GM12878 (cell line): ENCODE data around the gene PFKL. TPM values are rescaled to one million over a fixed set of nuclear protein-coding genes. Genes with fewer than 3 reads are reported as not detected.

Experiments
- ATAC-seq: fragments of 200-7000 bp; cut with Tn5 transposase; 3 replicates; pipeline ENCODE4 v1.9.1; 2020; ENCODE audit warnings: mild to moderate bottlenecking, moderate library complexity
- BruUV-seq: library from RNA; stranded (reverse); fragments of 400-500 nt; replicated peaks from 2 replicates; lab custom pipeline; 2021; lab: Mats Ljungman, UMichigan
- CTCF ChIA-PET: fragments of 300-600 bp; sonication (Branson Sonifier 250); formaldehyde crosslinking; extraction: SDS; loops from one replicate; lab custom pipeline; 2021; ENCODE audit warnings: inconsistent platforms; lab: Yijun Ruan, JAX
- POLR2A ChIA-PET: fragments of 350-600 bp; formaldehyde crosslinking; extraction: SDS; loops from one replicate; lab custom pipeline; 2021; ENCODE audit warnings: inconsistent platforms; lab: Charles Lee
- RAD21 ChIA-PET: fragments of 300-600 bp; sonication (Branson Sonifier 250); formaldehyde crosslinking; loops from one replicate; lab custom pipeline; 2023; ENCODE audit warnings: antibody characterized with exemption; ENCODE audit not compliant: unreplicated experiment; lab: Charles Lee
- SMC1A ChIA-PET: fragments of 300-600 bp; sonication (Branson Sonifier 250); formaldehyde crosslinking; loops from one replicate; lab custom pipeline; 2023; ENCODE audit not compliant: unreplicated experiment, uncharacterized antibody; lab: Charles Lee
- DNase-seq: peaks from one replicate; pipeline ENCODE4 v3.0.0-alpha.2; 2011; ENCODE audit warnings: low read depth, low spot score
- FAIRE-seq: peaks from 3 replicates; lab custom pipeline; 2011; peaks lifted over from hg19 to GRCh38; lab: Jason Lieb, UNC
- H2AFZ ChIP-seq: 2 replicates; pipeline ENCODE4 v1.6.0; 2011; ENCODE audit warnings: low read depth, low read length, control low read depth; ENCODE audit not compliant: control insufficient read depth
- H3K27ac ChIP-seq: 2 replicates; pipeline ENCODE4 v1.5.1; 2011; ENCODE audit warnings: control low read depth; ENCODE audit not compliant: control insufficient read depth, insufficient read depth
- H3K27me3 ChIP-seq, 2 experiments: replicated peaks in 1 of 2; 2 replicates each; pipeline versions ENCODE4 v1.6.0 to v1.6.1; 2011; ENCODE audit warnings: low read length in 1 of 2; ENCODE audit not compliant: control insufficient read depth in 2 of 2, insufficient read depth in 2 of 2
- H3K36me3 ChIP-seq, 2 experiments: 2 replicates each; pipeline ENCODE4 v1.5.1; 2011; ENCODE audit warnings: low read length in 1 of 2; ENCODE audit not compliant: control insufficient read depth in 2 of 2, insufficient read depth in 2 of 2
- H3K4me1 ChIP-seq: 2 replicates; pipeline ENCODE4 v1.6.1; 2011; ENCODE audit warnings: mild to moderate bottlenecking, low read length, moderate library complexity, mixed read lengths; ENCODE audit not compliant: control insufficient read depth, insufficient read depth
- H3K4me2 ChIP-seq: 2 replicates; pipeline ENCODE4 v1.6.0; 2011; ENCODE audit warnings: control low read depth; ENCODE audit not compliant: control insufficient read depth, insufficient read depth
- H3K4me3 ChIP-seq: fragments of 200-600 bp; sonication (generic); 2 replicates; pipeline ENCODE4 v1.5.1; 2016
- H3K79me2 ChIP-seq: 2 replicates; pipeline ENCODE4 v1.6.0; 2011; ENCODE audit warnings: low read length; ENCODE audit not compliant: control insufficient read depth, insufficient read depth
- H3K9ac ChIP-seq: 2 replicates; pipeline ENCODE4 v1.8.0; 2011; ENCODE audit warnings: low read length, control low read depth, mixed read lengths; ENCODE audit not compliant: control insufficient read depth, insufficient read depth
- H3K9me3 ChIP-seq: replicated peaks from 3 replicates; pipeline ENCODE4 v1.5.1; 2011; ENCODE audit warnings: mild to moderate bottlenecking, low read length; ENCODE audit not compliant: control insufficient read depth, insufficient read depth
- H4K20me1 ChIP-seq: 2 replicates; pipeline ENCODE4 v1.6.0; 2011; ENCODE audit not compliant: control insufficient read depth, insufficient read depth
- ATF3 ChIP-seq: IDR thresholded peaks from 2 replicates; pipeline ENCODE4 v1.6.1; 2011; ENCODE audit warnings: low read depth, mild to moderate bottlenecking, low read length, moderate library complexity, borderline replicate concordance; ENCODE audit errors: extremely low read depth
- BCL11A ChIP-seq: IDR thresholded peaks from 2 replicates; pipeline ENCODE4 v1.6.1; 2011; ENCODE audit warnings: low read depth, low read length
- ETV6 ChIP-seq, 2 experiments: fragments of 450-650 bp in 1 of 2; IDR thresholded peaks in 1 of 2; conservative IDR thresholded peaks in 1 of 2; 2 replicates each; pipeline ENCODE4 v1.6.1; 2014; ENCODE audit warnings: antibody characterized with exemption in 1 of 2, borderline replicate concordance in 1 of 2, low read depth in 1 of 2, mild to moderate bottlenecking in 1 of 2, moderate library complexity in 1 of 2
- MXI1 ChIP-seq: fragments of 150-350 bp; IDR thresholded peaks from 2 replicates; pipeline ENCODE4 v1.6.1; 2011; ENCODE audit warnings: low read depth, mild to moderate bottlenecking, inconsistent platforms, low read length, improper control_type of control experiment
- NR2C1 ChIP-seq: fragments of 450-650 bp; IDR thresholded peaks from 2 replicates; pipeline ENCODE4 v1.6.1; 2017; ENCODE audit warnings: antibody characterized with exemption, mild to moderate bottlenecking, moderate library complexity
- PBX3 ChIP-seq: IDR thresholded peaks from 2 replicates; pipeline ENCODE4 v1.6.1; 2011; ENCODE audit warnings: mild to moderate bottlenecking, low read depth, low read length, moderate library complexity; ENCODE audit not compliant: insufficient replicate concordance
- PKNOX1 ChIP-seq: fragments of 450-650 bp; IDR thresholded peaks from 2 replicates; pipeline ENCODE4 v1.6.1; 2016; ENCODE audit warnings: mild to moderate bottlenecking
- SIN3A ChIP-seq: IDR thresholded peaks from 2 replicates; pipeline ENCODE4 v1.6.1; 2012; ENCODE audit warnings: low read depth, low read length, improper control_type of control experiment
- ZBTB4 ChIP-seq: fragments of 450-650 bp; formaldehyde crosslinking; IDR thresholded peaks from 2 replicates; pipeline ENCODE4 v1.4.0; 2022; ENCODE audit warnings: mild to moderate bottlenecking, moderate library complexity
- WGBS: methylation state at CpG from one replicate; pipeline ENCODE4 v1.1.6; 2016; ENCODE audit warnings: low lambda C conversion rate; ENCODE audit not compliant: insufficient replicate concordance, insufficient coverage; ENCODE audit errors: missing lambda C conversion rate; 5-methylcytosine and 5-hydroxymethylcytosine counted together
- in situ Hi-C: fragments of 300-500 bp; cut with MboI; formaldehyde crosslinking; loops from 9 replicates; pipeline ENCODE4 v1.14.3; 2018; ENCODE audit warnings: mixed read lengths
- intact Hi-C: fragments of 100-400 bp; cut with micrococcal nuclease; formaldehyde crosslinking; loops from one replicate; pipeline ENCODE4 v1.14.2; 2022; ENCODE audit not compliant: unreplicated experiment
- polyA plus RNA-seq, 11 experiments: library from polyadenylated mRNA; depleted of rRNA in 4 of 11; unstranded in 6 of 11; stranded (reverse) in 5 of 11; fragments of >200 nt; fragmentation: Nextera tagmentation in 4 of 11; fragmentation: Illumina TruSeq in 1 of 11; extraction: Ambion mirVana in 4 of 11; extraction: Trizol in 1 of 11; gene quantifications; 1 replicate in 1 of 11; 2 replicates in 10 of 11; pipeline versions ENCODE4 v1.2.1 to v1.2.3, GENCODE V29; 2011 to 2016; ENCODE audit warnings: inconsistent platforms in 2 of 11, missing spikeins in 2 of 11, low read depth in 1 of 11
- total RNA-seq, 4 experiments: library from RNA; depleted of rRNA in 3 of 4; stranded (reverse); fragments of >200 nt in 3 of 4; fragmentation: Illumina TruSeq in 1 of 4; extraction: Trizol in 1 of 4; gene quantifications; 2 replicates each; pipeline versions ENCODE4 v1.2.1 to v1.2.3, GENCODE V29; 2013 to 2021

PFKL gene
- total and polyA plus RNA-seq, 10 of the 15 experiments (the other 5 are each of a cell fraction or from before 2014, with no cell fraction given) = 1.2 to 192 (median 112) TPM

GRCh38 chr21:44285138-44285992, 14.5 kb upstream of the PFKL start, which contains the start of gene AIRE:
AIRE (plus strand) TSS chr21:44285876; CDS start chr21:44286007, 131 bp downstream.
- 70% methylated on average over 31 of the region's 56 CpGs for WGBS
- no peak within 1 kb of the TSS for H3K9ac ChIP-seq
- DNase-seq (no peak), ATAC-seq (no peak), FAIRE-seq (no peak)
- no peak within 1 kb of the TSS for H3K4me3 ChIP-seq
- no peaks in the 10 kb centered on the region for H3K79me2 ChIP-seq
- H3K4me1 ChIP-seq = peaks cover 6% of the 10 kb centered on the region; the same call in 1 of the 2 replicates
- ChIA-PET POLR2A (interaction anchor here (1.3 kb wide), 1 partner anchor 11 kb away, joined by 3 read pairs; no protein-coding TSS in a partner anchor), SMC1A (no interaction called here), RAD21 (no interaction called here), CTCF (interaction anchor here (1.2 kb wide), 1 partner anchor 13 kb away, joined by 4 read pairs; no protein-coding TSS in a partner anchor)
- no TSS peak for BruUV-seq
- H3K27ac ChIP-seq = no peak within 1 kb of the TSS
- intact Hi-C loops (no loop called here), in situ Hi-C loops (no loop called here)
- H3K4me2 ChIP-seq = no peak within 1 kb of the TSS
- no peaks in the 10 kb centered on the region for H3K9me3 ChIP-seq
- no peak for TF ChIP-seq ETV6 (conservative IDR thresholded peaks at IDR 0.05 in 1 of 2, IDR thresholded peaks at IDR 0.05 in 1 of 2; ENCODE audit: borderline replicate concordance in 1 of 2, low read depth in 1 of 2)
- TF ChIP-seq NR2C1 = no peak
- TF ChIP-seq PBX3 = no peak
- no peak for TF ChIP-seq BCL11A
- no peak for TF ChIP-seq ZBTB4 (CRISPR knock-in tag)
- TF ChIP-seq MXI1 = no peak
- no peak for TF ChIP-seq PKNOX1
- no peak for TF ChIP-seq SIN3A
- TF ChIP-seq ATF3 = no peak
- no peaks in the 10 kb centered on the region for H3K36me3 ChIP-seq
- H3K27me3 ChIP-seq = no peaks in the 10 kb centered on the region
- H4K20me1 ChIP-seq = no peaks in the 10 kb centered on the region; the same call in 1 of the 2 replicates
- H2AFZ ChIP-seq = no peak within 1 kb of the TSS
